Stimulated activated CD4-positive, alpha-beta T cell treated with anti-CD3 and anti-CD28 coated beads, Interleukin-1b, Interleukin-23, amount 100 ng/mL, for 4 hours (primary cell): ENCODE data around the gene PARVB.

ENCODE experiments used
- DNase-seq, 2 donors: peaks; one replicate each; pipeline ENCODE4 v3.0.0-alpha.2; 2020; ENCODE audit warnings: low read depth in 2 of 2

PARVB gene

GRCh38 chr22:44087089-44087430 is 63.0 kb downstream of the PARVB start:
- DNase-seq = no peak

GRCh38 chr22:44088976-44089570 is 65.0 kb downstream of the PARVB start:
- DNase-seq = no peak

GRCh38 chr22:44089717-44090570 is 65.8 kb downstream of the PARVB start:
- no peak for DNase-seq

- no peak for DNase-seq
Observed at GRCh38 chr22:44090571-44090905, 66.4 kb downstream of the PARVB start.

GRCh38 chr22:44091021-44091721 is 67.1 kb downstream of the PARVB start:
- no peak for DNase-seq

- no peak for DNase-seq
Observed at GRCh38 chr22:44091751-44092150, 67.6 kb downstream of the PARVB start.

GRCh38 chr22:44092636-44093220 is 68.6 kb downstream of the PARVB start:
- DNase-seq = no peak

GRCh38 chr22:44093791-44094190 is 69.7 kb downstream of the PARVB start:
- DNase-seq = no peak

- no peak for DNase-seq
Observed at GRCh38 chr22:44094751-44095302, 70.7 kb downstream of the PARVB start.

GRCh38 chr22:44096736-44097135 is 72.6 kb downstream of the PARVB start:
- no peak for DNase-seq

GRCh38 chr22:44097263-44098020 is 73.3 kb downstream of the PARVB start:
- DNase-seq = no peak

GRCh38 chr22:44098021-44098739 is 74.1 kb downstream of the PARVB start:
- DNase-seq = no peak

GRCh38 chr22:44098966-44099530 is 74.9 kb downstream of the PARVB start:
- DNase-seq = no peak

- DNase-seq = no peak
Observed at GRCh38 chr22:44099696-44100095, 75.6 kb downstream of the PARVB start.

- no peak for DNase-seq
Observed at GRCh38 chr22:44100411-44100810, 76.3 kb downstream of the PARVB start.

- no peak for DNase-seq
Observed at GRCh38 chr22:44102121-44102520, 78.0 kb downstream of the PARVB start.

GRCh38 chr22:44102856-44103255 is 78.8 kb downstream of the PARVB start:
- no peak for DNase-seq

- DNase-seq = no peak
Observed at GRCh38 chr22:44103735-44104480, 79.8 kb downstream of the PARVB start.

- DNase-seq = no peak
Observed at GRCh38 chr22:44107340-44107739, 83.2 kb downstream of the PARVB start.

GRCh38 chr22:44108076-44108475 is 84.0 kb downstream of the PARVB start:
- DNase-seq = no peak
